HG03575 (cell line): Measurements from ENCODE around the gene ANKRD17.

Experiments
- ATAC-seq: cut with Tn5 transposase; IDR thresholded peaks from one replicate; pipeline ENCODE4 v1.9.1; 2021; ENCODE audit not compliant: unreplicated experiment, insufficient number of reproducible peaks, low FRiP score; ENCODE audit errors: extremely low read depth

The ANKRD17 gene

DNA sequence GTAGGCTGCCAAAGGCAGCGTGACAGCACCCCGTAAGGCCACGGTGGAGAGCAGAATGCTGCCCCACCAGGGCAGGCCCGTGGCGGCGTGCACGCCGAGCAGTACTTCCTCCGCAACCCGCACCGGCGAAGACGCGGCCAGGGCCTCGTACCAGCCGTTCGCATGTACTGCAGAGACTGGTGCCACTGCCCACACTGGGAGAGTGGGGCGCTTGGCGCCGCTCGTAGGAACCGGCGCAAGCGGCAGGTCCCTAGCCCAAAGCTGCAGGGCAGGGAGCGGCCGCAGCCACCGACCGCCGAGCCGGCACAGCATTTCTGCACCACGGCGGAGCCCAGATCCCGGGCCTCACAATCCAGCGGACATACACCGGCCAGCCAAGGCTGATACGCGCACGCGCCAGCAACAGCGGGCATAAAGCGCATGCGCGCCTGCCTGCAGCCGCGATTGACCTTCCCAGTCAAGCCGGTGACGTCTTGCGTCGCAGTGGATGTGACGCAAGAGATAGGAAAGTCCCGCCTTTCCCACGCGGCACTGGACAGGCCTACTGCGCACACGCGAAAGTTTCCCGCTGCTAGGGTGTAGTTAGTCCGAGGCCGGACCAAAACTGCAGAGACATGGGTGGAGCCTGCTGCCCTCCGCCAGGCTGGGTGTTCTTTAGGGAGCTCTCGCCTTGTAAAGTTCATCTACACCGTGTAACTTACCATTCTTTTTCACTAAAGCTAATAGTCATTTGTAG, 189.1 kb downstream of the ANKRD17 start, which contains the start of gene COX18:
Gene COX18, minus strand, starts transcription at position 379 of the 736 bp plus-strand sequence. Its CDS starts 67 bp downstream, at position 312.
- ATAC-seq, result peak; percentile 81

DNA sequence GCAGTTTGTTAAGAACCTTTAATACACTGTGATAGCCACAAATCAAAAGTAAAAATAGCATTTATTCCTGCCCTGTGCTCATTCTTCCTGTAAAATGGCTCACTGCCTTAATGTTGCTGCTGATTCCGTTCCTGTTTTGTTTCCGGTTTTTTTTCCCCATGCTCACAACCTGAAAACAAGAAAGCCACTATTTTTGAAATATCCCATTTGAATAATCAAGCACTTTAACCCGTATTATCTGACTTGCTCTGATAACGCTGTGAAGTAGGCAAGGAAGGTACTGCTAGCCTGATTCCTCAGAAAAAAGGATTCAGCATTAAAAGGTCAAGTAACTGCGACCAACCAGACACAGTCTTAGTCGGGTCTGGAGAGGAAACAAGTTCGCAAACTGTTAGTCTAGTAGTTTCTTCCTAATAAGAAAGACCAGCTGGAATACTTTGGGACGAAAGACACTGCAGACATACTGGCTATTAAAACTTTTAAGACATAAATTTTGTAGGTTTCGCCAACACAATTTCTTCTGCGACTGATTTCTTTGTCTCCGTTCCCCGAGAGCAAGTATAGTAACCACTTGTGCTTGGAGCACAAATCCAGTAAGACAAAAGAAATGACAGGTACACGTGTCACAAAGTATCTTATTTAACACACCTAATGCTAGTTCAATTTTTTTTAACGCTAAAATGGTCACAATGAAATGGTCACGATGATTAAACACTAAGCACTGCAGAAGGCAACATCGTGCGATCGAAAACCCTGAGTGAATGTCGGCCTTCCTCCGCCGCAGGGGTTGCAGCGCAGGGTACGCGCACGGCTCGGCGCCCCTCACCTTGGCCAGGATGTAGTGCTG, 189.9 kb downstream of the ANKRD17 start:
- peak; percentile 0 for ATAC-seq

GRCh38 chr4:73067971-73068394, 190.6 kb downstream of the ANKRD17 start:
- no peak for ATAC-seq

DNA sequence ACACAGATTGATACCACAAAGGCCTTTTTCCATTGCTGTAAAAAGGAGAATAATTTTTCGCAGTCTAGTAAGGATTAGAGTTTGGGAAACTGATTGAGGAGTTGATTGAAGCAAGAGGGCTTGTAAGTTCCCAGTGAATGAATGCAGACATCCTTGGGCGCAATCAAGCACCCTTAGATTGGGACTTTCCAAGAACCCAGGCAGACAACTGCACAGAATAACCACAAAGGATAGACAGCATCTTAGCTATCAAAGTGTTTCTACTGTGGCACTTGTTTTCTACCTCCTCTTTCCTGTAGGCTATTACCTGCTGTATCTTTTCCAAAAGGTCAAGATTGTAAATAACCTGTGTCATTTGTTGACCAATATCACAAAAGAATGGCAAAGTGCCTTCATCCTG, 191.7 kb downstream of the ANKRD17 start:
- no peak for ATAC-seq

DNA sequence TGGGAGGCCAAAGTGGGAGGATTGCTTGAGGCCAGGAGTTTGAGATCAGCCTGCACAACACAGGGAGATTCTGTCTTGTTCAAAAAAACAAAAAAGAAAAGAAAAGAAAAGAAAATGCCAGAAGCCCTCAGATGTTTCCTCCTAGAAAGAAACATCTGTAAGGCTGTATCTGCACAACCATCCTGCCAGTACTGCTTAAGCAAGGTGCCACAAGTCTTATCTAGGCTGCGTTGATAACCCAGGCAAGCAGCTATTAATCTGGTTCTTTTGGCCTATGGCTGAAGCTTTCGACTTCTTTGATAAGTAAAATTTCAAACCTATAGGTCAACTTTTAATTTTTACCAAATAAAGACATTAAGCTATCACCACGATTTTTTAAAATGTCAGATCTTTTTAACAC, 192.2 kb downstream of the ANKRD17 start:
- ATAC-seq, result no peak

DNA sequence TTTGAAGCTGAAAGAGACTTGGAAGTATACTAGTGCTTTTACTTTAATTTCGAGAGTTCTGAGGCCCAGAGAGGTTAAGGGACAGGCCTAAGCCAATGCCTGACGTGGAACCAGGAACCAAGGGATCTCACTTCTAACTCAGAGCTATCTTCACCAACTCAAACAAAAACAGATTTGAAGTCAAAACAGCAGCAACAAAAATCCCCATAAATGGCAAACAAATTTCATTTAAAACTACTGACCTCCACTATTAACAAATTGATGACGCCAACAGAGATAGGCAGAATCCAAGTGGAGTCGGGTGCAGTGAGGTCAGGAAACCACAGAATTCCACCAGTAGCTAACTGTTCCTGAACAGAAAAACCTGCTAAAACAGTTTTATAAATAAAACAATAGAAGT, 194.1 kb downstream of the ANKRD17 start:
- no peak for ATAC-seq

- ATAC-seq, result peak; percentile 48
Observed at GRCh38 chr4:73055241-73055897, 203.2 kb downstream of the ANKRD17 start.

GRCh38 chr4:73053974-73054480, 204.6 kb downstream of the ANKRD17 start:
- ATAC-seq, result no peak

DNA sequence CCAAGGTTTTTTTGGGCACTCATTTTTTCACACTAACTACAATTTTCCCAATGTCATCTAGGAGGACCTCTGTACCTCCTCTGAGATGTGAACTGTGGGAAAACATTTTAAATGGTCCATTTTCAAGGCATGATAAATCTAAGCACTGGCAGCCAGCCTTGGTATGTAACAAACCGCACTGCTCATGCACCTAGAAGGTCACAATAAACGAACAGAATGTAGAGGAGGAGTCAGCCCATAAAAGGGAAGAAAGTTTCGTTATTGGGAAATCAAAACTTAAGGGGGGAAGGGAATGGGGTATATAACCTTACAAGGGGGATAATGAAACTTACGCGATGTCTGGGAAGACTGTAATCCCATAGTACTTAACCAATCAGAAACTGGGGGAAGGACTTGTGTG, 205.5 kb downstream of the ANKRD17 start:
- ATAC-seq, result no peak

DNA sequence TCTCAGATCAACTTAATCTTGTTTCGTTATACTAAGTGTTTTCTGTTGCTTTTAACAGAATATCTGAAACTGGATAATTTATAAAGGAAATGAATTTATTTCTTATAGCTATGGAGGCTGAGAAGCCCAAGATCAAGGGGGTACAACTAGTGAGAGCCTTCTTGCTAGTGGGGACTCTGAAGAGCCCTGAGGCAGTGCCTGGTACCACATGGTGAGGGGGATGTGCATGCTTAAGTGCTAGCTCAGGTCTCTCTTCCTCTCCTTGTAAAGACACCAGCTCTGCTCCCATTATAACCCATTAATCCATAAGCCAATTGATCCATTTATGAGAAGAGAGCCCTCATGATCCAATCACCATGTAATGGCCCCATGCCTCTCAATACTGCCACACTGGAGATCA, 207.0 kb downstream of the ANKRD17 start:
- ATAC-seq, result no peak

GRCh38 chr4:73045879-73046278, 212.7 kb downstream of the ANKRD17 start:
- no peak for ATAC-seq

- ATAC-seq, result no peak
Observed at GRCh38 chr4:73037057-73037456, 221.5 kb downstream of the ANKRD17 start.

GRCh38 chr4:73036123-73036522, 222.5 kb downstream of the ANKRD17 start:
- ATAC-seq, result no peak

- ATAC-seq, result no peak
Observed at GRCh38 chr4:73034896-73035295, 223.7 kb downstream of the ANKRD17 start.

GRCh38 chr4:73028621-73029020, 230.0 kb downstream of the ANKRD17 start:
- no peak for ATAC-seq
